MCF 10A (cell line): Measurements from ENCODE around the gene AGGF1. TPM values are rescaled to one million over a fixed set of nuclear protein-coding genes. Genes with fewer than 3 reads are reported as not detected.

Experiments
- BruUV-seq: library from RNA; stranded (reverse); fragments of 400-500 nt; replicated peaks from 2 replicates; lab custom pipeline; 2021; lab: Mats Ljungman, UMichigan
- CTCF ChIA-PET: fragments of 300-600 bp; sonication (Branson Sonifier 250); formaldehyde crosslinking; extraction: SDS; loops from one replicate; lab custom pipeline; 2021; ENCODE audit warnings: antibody characterized with exemption, inconsistent platforms; lab: Yijun Ruan, JAX
- POLR2A ChIA-PET: fragments of 300-600, 350-650 bp; sonication (Branson Sonifier 250); formaldehyde crosslinking; extraction: SDS; loops from one replicate; lab custom pipeline; 2020; ENCODE audit warnings: antibody characterized with exemption, inconsistent platforms; lab: Yijun Ruan, JAX
- DNase-seq: peaks from one replicate; pipeline ENCODE4 v3.0.0-alpha.2; 2018; ENCODE audit not compliant: unreplicated experiment
- H3K27ac Mint-ChIP-seq: one replicate; pipeline ENCODE4 v1.8.0; 2022; ENCODE audit warnings: mild to moderate bottlenecking, low read depth, mixed read lengths; ENCODE audit not compliant: unreplicated experiment
- H3K27me3 Mint-ChIP-seq: one replicate; pipeline ENCODE4 v1.8.0; 2022; ENCODE audit warnings: mixed read lengths; ENCODE audit not compliant: insufficient read depth, unreplicated experiment
- H3K36me3 Mint-ChIP-seq: one replicate; pipeline ENCODE4 v1.8.0; 2022; ENCODE audit warnings: mild to moderate bottlenecking, moderate library complexity, mixed read lengths; ENCODE audit not compliant: insufficient read depth, unreplicated experiment
- H3K4me1 Mint-ChIP-seq: one replicate; pipeline ENCODE4 v1.8.0; 2022; ENCODE audit warnings: mixed read lengths; ENCODE audit not compliant: insufficient read depth, unreplicated experiment
- H3K4me3 Mint-ChIP-seq: one replicate; pipeline ENCODE4 v1.8.0; 2022; ENCODE audit warnings: mild to moderate bottlenecking, moderate library complexity, mixed read lengths; ENCODE audit not compliant: unreplicated experiment
- H3K9me3 Mint-ChIP-seq: one replicate; pipeline ENCODE4 v1.8.0; 2022; ENCODE audit warnings: mixed read lengths; ENCODE audit not compliant: unreplicated experiment
- CTCF ChIP-seq: fragments of 200-600 bp; IDR thresholded peaks from one replicate; pipeline ENCODE4 v1.8.0; 2022; ENCODE audit warnings: antibody characterized with exemption, mild to moderate bottlenecking; ENCODE audit not compliant: unreplicated experiment
- intact Hi-C: fragments of 100-400 bp; cut with micrococcal nuclease; formaldehyde crosslinking; loops from 2 replicates; pipeline ENCODE4 v1.14.1; 2022
- total RNA-seq: library from RNA; stranded (reverse); gene quantifications from 2 replicates; pipeline ENCODE4 v1.2.3, GENCODE V29; 2022

The AGGF1 gene
- total RNA-seq, 1 experiment from 2014 or later: 19.5 TPM

GRCh38 chr5:77031891-77032290 lies 1.7 kb downstream of the AGGF1 start:
- intact Hi-C loops: no loop called here
- Mint-ChIP-seq H3K4me3 (peak overlapping the region; percentile 95), H3K9me3 (peaks cover 13% of the 10 kb centered on the region), H3K36me3 (peaks cover 19% of the 10 kb centered on the region), H3K27me3 (no peaks in the 10 kb centered on the region), H3K4me1 (no peaks in the 10 kb centered on the region), H3K27ac (no peak overlapping the region)
- ChIA-PET POLR2A (interaction anchor here (2.4 kb wide), 1 partner anchor 213 kb away, joined by 8 read pairs; the partner anchor contains the start of gene F2RL1), CTCF (interaction anchor here (0.5 to 1.3 kb wide), 3 partner anchors 165 to 486 kb away, joined by 3 to 4 read pairs (median 3); no protein-coding TSS in a partner anchor)
- TF ChIP-seq CTCF: no peak
- DNase-seq: no peak
- BruUV-seq: no TSS peak

DNA sequence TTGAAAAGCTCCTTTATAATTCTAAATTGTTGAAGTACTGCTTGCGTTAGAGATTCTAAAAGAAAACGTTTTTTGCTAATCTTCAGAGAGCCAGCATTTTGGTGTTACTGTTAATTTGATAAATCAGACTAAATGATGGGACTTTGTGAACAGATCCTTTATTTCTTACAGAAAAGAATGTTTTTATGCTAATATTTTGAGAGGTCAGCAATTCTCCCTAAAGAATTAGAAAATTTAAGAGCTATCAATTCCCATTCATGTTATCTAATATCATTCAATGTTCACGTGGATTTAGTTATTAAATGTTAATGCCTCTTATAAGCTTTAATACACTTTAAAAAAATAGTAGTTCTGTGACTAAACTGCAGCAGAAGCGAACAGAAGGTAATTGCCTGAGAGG lies 2.4 kb downstream of the AGGF1 start:
- no peak for TF ChIP-seq CTCF
- Mint-ChIP-seq H3K27me3 (no peaks in the 10 kb centered on the region), H3K9me3 (peaks cover 13% of the 10 kb centered on the region), H3K4me1 (no peaks in the 10 kb centered on the region), H3K36me3 (peaks cover 27% of the 10 kb centered on the region), H3K27ac (no peak overlapping the region), H3K4me3 (no peak overlapping the region)
- ChIA-PET POLR2A (interaction anchor here (0.6 to 1.0 kb wide), 2 partner anchors 14 to 372 kb away, joined by 3 read pairs; no protein-coding TSS in a partner anchor), CTCF (interaction anchor here (1.3 kb wide), 1 partner anchor 165 kb away, joined by 4 read pairs; no protein-coding TSS in a partner anchor)
- no TSS peak for BruUV-seq
- DNase-seq: no peak
- intact Hi-C loops: no loop called here

DNA sequence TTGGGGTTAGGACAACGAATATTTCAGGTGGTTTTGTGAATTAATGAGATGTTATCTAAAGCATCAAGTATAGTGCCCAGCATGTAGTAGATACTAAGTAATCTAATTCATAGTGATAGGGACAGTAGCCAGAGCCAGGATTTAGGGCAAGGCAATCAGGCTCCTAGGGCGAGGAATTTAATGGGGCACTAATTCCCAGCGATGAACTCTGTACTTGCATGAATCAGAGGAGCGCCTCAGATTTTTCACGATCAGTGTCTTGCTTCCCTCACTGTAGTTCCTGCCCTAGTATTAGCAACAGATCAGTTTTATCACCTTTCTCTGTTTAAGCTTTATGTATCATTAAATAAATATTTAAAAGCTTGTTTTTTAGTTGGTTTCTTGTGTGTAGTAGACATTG lies 3.1 kb downstream of the AGGF1 start:
- no peak overlapping the region for H3K4me3 Mint-ChIP-seq
- H3K27ac Mint-ChIP-seq: no peak overlapping the region
- peaks cover 33% of the 10 kb centered on the region for H3K36me3 Mint-ChIP-seq
- no TSS peak for BruUV-seq
- ChIA-PET CTCF (interaction anchor here (0.5 to 1.3 kb wide), 2 partner anchors 13 to 166 kb away, joined by 3 to 4 read pairs; no protein-coding TSS in a partner anchor), POLR2A (interaction anchor here (1.0 kb wide), 1 partner anchor 14 kb away, joined by 3 read pairs; no protein-coding TSS in a partner anchor)
- H3K27me3 Mint-ChIP-seq: no peaks in the 10 kb centered on the region
- no peaks in the 10 kb centered on the region for H3K4me1 Mint-ChIP-seq
- intact Hi-C loops: no loop called here
- peaks cover 9% of the 10 kb centered on the region for H3K9me3 Mint-ChIP-seq
- no peak for TF ChIP-seq CTCF
- DNase-seq: no peak

- no TSS peak for BruUV-seq
- peaks cover 58% of the 10 kb centered on the region for H3K36me3 Mint-ChIP-seq
- H3K4me1 Mint-ChIP-seq: no peaks in the 10 kb centered on the region
- no peaks in the 10 kb centered on the region for H3K27me3 Mint-ChIP-seq
- no peak for TF ChIP-seq CTCF
- no peak overlapping the region for H3K4me3 Mint-ChIP-seq
- no peak for DNase-seq
- H3K27ac Mint-ChIP-seq: no peak overlapping the region
- no peaks in the 10 kb centered on the region for H3K9me3 Mint-ChIP-seq
- intact Hi-C loops: no loop called here
- POLR2A ChIA-PET: no interaction called here
- CTCF ChIA-PET: no interaction called here
Measured at GRCh38 chr5:77035950-77036349, 5.7 kb downstream of the AGGF1 start.
